HL-60 (cell line): ENCODE results near the gene LPAR2.

Experiments used
- DNase-seq, 2 experiments: peaks; one replicate each; pipeline ENCODE4 v3.0.0-alpha.2; 2010 to 2020; ENCODE audit warnings: low read depth in 1 of 2, low spot score in 1 of 2
- H3K27ac ChIP-seq: fragments of 250-450 bp; sonication (Bioruptor Pico); replicated peaks from 2 replicates; pipeline ENCODE4 v1.5.1; 2020; ENCODE audit warnings: mild to moderate bottlenecking, moderate library complexity
- H3K27me3 ChIP-seq: fragments of 250-450 bp; sonication (Bioruptor Pico); 2 replicates; pipeline ENCODE4 v1.5.1; 2021; ENCODE audit warnings: mild to moderate bottlenecking, moderate library complexity; ENCODE audit not compliant: insufficient read depth, poor library complexity, severe bottlenecking
- H3K4me3 ChIP-seq: replicated peaks from 2 replicates; pipeline ENCODE4 v1.5.1; 2011; ENCODE audit warnings: mild to moderate bottlenecking, control low read depth, low read length; ENCODE audit not compliant: insufficient read depth
- GABPA ChIP-seq: IDR thresholded peaks from 2 replicates; pipeline ENCODE4 v1.6.1; 2012; ENCODE audit warnings: low read depth
- POLR2AphosphoS5 ChIP-seq: IDR thresholded peaks from 2 replicates; pipeline ENCODE4 v1.6.1; 2012; ENCODE audit warnings: low read depth
- SPI1 ChIP-seq: IDR thresholded peaks from 2 replicates; pipeline ENCODE4 v1.6.1; 2012; ENCODE audit warnings: low read depth, mild to moderate bottlenecking, borderline replicate concordance
- TF ChIP-seq, protein P1 (sequence below): IDR thresholded peaks from one replicate; pipeline ENCODE4 v1.5.1; 2011; ENCODE audit warnings: low read length, control low read depth, inconsistent platforms; ENCODE audit not compliant: insufficient read depth
- TF ChIP-seq, protein P2 (sequence below): IDR thresholded peaks from 2 replicates; pipeline ENCODE4 v1.6.1; 2012; ENCODE audit warnings: low read depth; ENCODE audit not compliant: insufficient replicate concordance

Gene LPAR2

DNA sequence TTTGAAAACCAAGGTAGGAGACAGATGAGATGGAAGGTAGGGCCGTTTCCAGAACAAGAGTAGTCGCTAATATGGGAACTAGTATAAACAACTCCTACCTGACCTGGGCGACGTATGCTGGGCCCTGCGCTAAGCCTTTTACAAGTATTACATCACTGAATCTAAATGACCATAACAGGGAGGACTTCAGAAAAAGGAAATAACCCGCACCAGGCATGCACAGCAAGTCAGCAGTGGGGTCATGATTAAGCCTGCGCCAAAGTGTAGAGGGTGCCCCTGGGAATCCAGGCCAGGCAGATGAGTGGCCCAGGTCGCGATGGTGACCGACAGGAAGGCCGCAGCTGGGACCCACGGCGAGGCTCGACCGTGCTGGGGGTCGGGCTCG is 34.8 kb upstream of the LPAR2 start:
- peak in 1 of 2 experiments; percentile 58 for DNase-seq
- TF ChIP-seq GABPA (no peak), POLR2AphosphoS5 (no peak), SPI1 (no peak)
- TF ChIP-seq, protein P1, sequence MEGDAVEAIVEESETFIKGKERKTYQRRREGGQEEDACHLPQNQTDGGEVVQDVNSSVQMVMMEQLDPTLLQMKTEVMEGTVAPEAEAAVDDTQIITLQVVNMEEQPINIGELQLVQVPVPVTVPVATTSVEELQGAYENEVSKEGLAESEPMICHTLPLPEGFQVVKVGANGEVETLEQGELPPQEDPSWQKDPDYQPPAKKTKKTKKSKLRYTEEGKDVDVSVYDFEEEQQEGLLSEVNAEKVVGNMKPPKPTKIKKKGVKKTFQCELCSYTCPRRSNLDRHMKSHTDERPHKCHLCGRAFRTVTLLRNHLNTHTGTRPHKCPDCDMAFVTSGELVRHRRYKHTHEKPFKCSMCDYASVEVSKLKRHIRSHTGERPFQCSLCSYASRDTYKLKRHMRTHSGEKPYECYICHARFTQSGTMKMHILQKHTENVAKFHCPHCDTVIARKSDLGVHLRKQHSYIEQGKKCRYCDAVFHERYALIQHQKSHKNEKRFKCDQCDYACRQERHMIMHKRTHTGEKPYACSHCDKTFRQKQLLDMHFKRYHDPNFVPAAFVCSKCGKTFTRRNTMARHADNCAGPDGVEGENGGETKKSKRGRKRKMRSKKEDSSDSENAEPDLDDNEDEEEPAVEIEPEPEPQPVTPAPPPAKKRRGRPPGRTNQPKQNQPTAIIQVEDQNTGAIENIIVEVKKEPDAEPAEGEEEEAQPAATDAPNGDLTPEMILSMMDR, result no peak
- TF ChIP-seq, protein P2, sequence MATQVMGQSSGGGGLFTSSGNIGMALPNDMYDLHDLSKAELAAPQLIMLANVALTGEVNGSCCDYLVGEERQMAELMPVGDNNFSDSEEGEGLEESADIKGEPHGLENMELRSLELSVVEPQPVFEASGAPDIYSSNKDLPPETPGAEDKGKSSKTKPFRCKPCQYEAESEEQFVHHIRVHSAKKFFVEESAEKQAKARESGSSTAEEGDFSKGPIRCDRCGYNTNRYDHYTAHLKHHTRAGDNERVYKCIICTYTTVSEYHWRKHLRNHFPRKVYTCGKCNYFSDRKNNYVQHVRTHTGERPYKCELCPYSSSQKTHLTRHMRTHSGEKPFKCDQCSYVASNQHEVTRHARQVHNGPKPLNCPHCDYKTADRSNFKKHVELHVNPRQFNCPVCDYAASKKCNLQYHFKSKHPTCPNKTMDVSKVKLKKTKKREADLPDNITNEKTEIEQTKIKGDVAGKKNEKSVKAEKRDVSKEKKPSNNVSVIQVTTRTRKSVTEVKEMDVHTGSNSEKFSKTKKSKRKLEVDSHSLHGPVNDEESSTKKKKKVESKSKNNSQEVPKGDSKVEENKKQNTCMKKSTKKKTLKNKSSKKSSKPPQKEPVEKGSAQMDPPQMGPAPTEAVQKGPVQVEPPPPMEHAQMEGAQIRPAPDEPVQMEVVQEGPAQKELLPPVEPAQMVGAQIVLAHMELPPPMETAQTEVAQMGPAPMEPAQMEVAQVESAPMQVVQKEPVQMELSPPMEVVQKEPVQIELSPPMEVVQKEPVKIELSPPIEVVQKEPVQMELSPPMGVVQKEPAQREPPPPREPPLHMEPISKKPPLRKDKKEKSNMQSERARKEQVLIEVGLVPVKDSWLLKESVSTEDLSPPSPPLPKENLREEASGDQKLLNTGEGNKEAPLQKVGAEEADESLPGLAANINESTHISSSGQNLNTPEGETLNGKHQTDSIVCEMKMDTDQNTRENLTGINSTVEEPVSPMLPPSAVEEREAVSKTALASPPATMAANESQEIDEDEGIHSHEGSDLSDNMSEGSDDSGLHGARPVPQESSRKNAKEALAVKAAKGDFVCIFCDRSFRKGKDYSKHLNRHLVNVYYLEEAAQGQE, result no peak
- Histone ChIP-seq H3K27ac (peak overlapping the region; percentile 91), H3K27me3 (no peaks in the 10 kb centered on the region), H3K4me3 (peak overlapping the region; percentile 71)

DNA sequence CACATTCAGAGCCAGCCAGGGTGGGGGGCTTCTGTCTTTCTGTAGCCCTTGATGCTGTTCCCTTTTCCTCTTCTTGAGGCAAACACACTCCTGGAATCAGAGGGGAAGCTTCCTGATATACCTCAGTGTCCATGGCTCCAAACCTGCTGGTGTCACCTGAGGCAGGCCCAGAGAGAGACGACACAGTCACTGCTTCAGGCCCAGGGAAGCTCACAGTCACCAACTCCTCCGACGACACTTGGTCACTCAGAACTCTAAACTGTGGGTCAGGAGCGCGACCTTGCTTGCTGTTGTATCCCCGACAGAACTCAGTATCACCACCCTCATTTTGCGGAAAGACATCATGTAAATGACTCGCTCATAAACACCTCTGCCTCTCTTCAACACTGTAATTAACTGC is 34.3 kb upstream of the LPAR2 start:
- TF ChIP-seq, protein P1, result no peak
- no peak for TF ChIP-seq GABPA
- no peak for TF ChIP-seq POLR2AphosphoS5
- TF ChIP-seq SPI1, result no peak
- TF ChIP-seq, protein P2, result no peak
- no peaks in the 10 kb centered on the region for H3K27me3 ChIP-seq
- peak overlapping the region; percentile 91 for H3K27ac ChIP-seq
- H3K4me3 ChIP-seq, result peak overlapping the region; percentile 71
- DNase-seq, result no peak

DNA sequence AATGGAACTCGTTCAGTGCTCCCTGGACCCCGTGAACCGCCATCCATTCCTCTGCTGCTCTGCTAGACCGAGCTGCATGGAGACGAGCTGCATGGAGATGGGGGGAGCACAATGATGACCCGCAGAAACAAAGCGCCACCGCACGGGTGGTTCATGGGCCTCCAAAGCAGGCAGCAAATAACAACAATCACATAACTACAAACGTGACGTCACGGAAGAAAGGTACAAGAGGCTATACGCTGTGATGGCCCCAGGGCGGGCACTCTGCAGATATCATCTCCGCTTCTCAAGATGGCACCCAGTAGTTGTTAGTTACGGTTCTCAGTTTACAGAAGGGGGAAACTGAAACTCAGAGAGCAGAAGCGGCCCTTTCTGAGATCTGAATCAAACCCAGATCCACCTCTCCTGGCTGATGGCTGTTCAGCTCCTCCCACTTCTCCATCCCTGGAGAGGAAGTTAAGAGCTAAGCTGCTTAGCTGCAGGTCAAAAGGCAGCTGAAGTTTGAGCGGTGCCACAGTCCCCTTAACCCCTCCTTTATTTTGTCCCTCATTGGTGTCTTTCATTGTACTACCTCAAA is 33.7 kb upstream of the LPAR2 start:
- H3K27ac ChIP-seq, result peak overlapping the region; percentile 91

DNA sequence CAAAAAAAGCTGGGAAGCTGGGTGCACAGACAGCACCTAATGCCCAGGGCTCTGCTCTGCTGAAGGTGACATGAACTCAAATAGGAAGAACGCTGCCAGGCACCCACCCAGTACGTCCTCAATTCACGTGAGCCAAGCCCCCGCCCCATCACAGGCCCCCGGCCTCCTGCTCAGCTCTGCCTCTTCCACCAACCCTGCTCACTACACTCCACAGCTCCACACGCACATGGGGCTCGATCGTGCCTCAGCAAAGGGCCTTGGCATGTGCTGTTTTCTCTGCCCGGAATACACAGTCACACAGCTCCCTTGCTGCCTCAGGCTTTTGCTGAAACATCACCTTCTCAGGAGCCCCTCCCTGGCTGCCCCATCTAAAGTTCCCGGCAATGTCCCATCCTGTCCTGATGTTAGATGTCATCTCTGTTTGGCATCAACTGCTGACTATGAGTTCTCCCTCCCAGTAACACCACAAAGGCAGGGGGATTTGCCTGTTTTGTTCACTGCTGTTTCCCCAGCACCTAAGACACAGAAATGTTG is 33.2 kb upstream of the LPAR2 start:
- no peak for DNase-seq
- TF ChIP-seq POLR2AphosphoS5 (no peak), GABPA (no peak), SPI1 (no peak)
- TF ChIP-seq, protein P2, result no peak
- TF ChIP-seq, protein P1, result no peak
- no peaks in the 10 kb centered on the region for H3K27me3 ChIP-seq
- peak overlapping the region; percentile 34 for H3K4me3 ChIP-seq
- peak overlapping the region; percentile 91 for H3K27ac ChIP-seq

More for the DNA sequence above, 33.7 kb upstream of the LPAR2 start:
- Histone ChIP-seq H3K27me3 (no peaks in the 10 kb centered on the region), H3K4me3 (peak overlapping the region; percentile 34)
- DNase-seq, result peak; percentile 87 to 88
- TF ChIP-seq POLR2AphosphoS5, result no peak
- TF ChIP-seq SPI1, result peak; percentile 91
